IMR-90 (cell line): ENCODE data around the gene CEL. TPM values are rescaled to one million over a fixed set of nuclear protein-coding genes. Genes with fewer than 3 reads are reported as not detected.

Experiments
- ATAC-seq: fragments of 200-7000 bp; cut with Tn5 transposase; 2 replicates; pipeline ENCODE4 v1.9.1; 2020; ENCODE audit warnings: low read depth, mild to moderate bottlenecking, moderate library complexity
- BruUV-seq: library from RNA; stranded (reverse); fragments of 400-500 nt; replicated peaks from 2 replicates; lab custom pipeline; 2021; lab: Mats Ljungman, UMichigan
- CTCF ChIA-PET: fragments of 300-600 bp; formaldehyde crosslinking; extraction: SDS; loops from one replicate; lab custom pipeline; 2021; ENCODE audit warnings: antibody characterized with exemption; lab: Yijun Ruan, JAX
- POLR2A ChIA-PET: fragments of 300-600 bp; sonication (Branson Sonifier 250); formaldehyde crosslinking; loops from one replicate; lab custom pipeline; 2022; ENCODE audit warnings: antibody characterized with exemption; ENCODE audit not compliant: unreplicated experiment; lab: Charles Lee
- DNase-seq: peaks from one replicate; pipeline ENCODE4 v3.0.0; 2013
- H2AFZ ChIP-seq: replicated peaks from 2 replicates; pipeline ENCODE3; 2013; ENCODE audit warnings: low read length, mild to moderate bottlenecking; ENCODE audit not compliant: poor library complexity
- H2AK5ac ChIP-seq: 2 replicates; pipeline ENCODE4 v1.6.1; 2013; ENCODE audit warnings: low read depth, low read length, inconsistent platforms
- H2AK9ac ChIP-seq: replicated peaks from 2 replicates; pipeline ENCODE3; 2013; ENCODE audit warnings: mild to moderate bottlenecking, low read depth, low read length, moderate library complexity; ENCODE audit not compliant: poor library complexity
- H2BK120ac ChIP-seq: 2 replicates; pipeline ENCODE4 v1.6.1; 2013; ENCODE audit warnings: low read depth, low read length, inconsistent platforms
- H2BK15ac ChIP-seq: 3 replicates; pipeline ENCODE4 v1.6.1; 2013; ENCODE audit warnings: low read depth, low read length, inconsistent platforms
- H2BK20ac ChIP-seq: 2 replicates; pipeline ENCODE4 v1.6.1; 2013; ENCODE audit warnings: low read depth, mild to moderate bottlenecking, inconsistent platforms, low read length, moderate library complexity
- H2BK5ac ChIP-seq: 2 replicates; pipeline ENCODE4 v1.6.1; 2013; ENCODE audit warnings: mild to moderate bottlenecking, low read depth, low read length, inconsistent platforms; ENCODE audit not compliant: poor library complexity, severe bottlenecking
- H3K14ac ChIP-seq: replicated peaks from 2 replicates; pipeline ENCODE4 v1.6.1; 2013; ENCODE audit warnings: low read depth, low read length, inconsistent platforms
- H3K18ac ChIP-seq: 2 replicates; pipeline ENCODE4 v1.6.1; 2013; ENCODE audit warnings: low read depth, low read length, control low read depth
- H3K23ac ChIP-seq: 2 replicates; pipeline ENCODE4 v1.6.1; 2013; ENCODE audit warnings: low read depth, low read length, inconsistent platforms
- H3K27ac ChIP-seq: 2 replicates; pipeline ENCODE4 v1.5.1; 2013; ENCODE audit warnings: mild to moderate bottlenecking, control low read depth, low read length; ENCODE audit not compliant: insufficient read depth
- H3K27me3 ChIP-seq: 2 replicates; pipeline ENCODE4 v1.6.1; 2013; ENCODE audit warnings: low read length; ENCODE audit not compliant: control insufficient read depth, insufficient read depth
- H3K36me3 ChIP-seq: 2 replicates; pipeline ENCODE4 v1.6.1; 2013; ENCODE audit warnings: low read length, mixed read lengths; ENCODE audit not compliant: control insufficient read depth, insufficient read depth
- H3K4ac ChIP-seq: 2 replicates; pipeline ENCODE4 v1.6.1; 2013; ENCODE audit warnings: low read depth, low read length, inconsistent platforms
- H3K4me1 ChIP-seq: 2 replicates; pipeline ENCODE4 v1.6.1; 2013; ENCODE audit warnings: low read length, mixed read lengths; ENCODE audit not compliant: control insufficient read depth, insufficient read depth
- H3K4me2 ChIP-seq: 2 replicates; pipeline ENCODE4 v1.6.1; 2013; ENCODE audit warnings: low read depth, mild to moderate bottlenecking, control low read depth, low read length, moderate library complexity
- H3K4me3 ChIP-seq: 2 replicates; pipeline ENCODE4 v1.5.1; 2013; ENCODE audit warnings: low read depth, mild to moderate bottlenecking, control low read depth, low read length, moderate library complexity; ENCODE audit not compliant: insufficient read depth
- H3K56ac ChIP-seq: 2 replicates; pipeline ENCODE4 v1.6.1; 2013; ENCODE audit warnings: low read length, inconsistent platforms; ENCODE audit not compliant: insufficient read depth; ENCODE audit errors: extremely low read depth
- H3K79me1 ChIP-seq, 2 experiments: 2 replicates each; pipeline ENCODE4 v1.6.1; 2013; ENCODE audit warnings: low read length in 2 of 2, inconsistent platforms in 1 of 2, low read depth in 1 of 2
- H3K9ac ChIP-seq: 2 replicates; pipeline ENCODE4 v1.6.1; 2013; ENCODE audit warnings: low read depth, low read length, control low read depth
- H3K9me1 ChIP-seq: 2 replicates; pipeline ENCODE4 v1.6.1; 2013; ENCODE audit warnings: low read length, inconsistent platforms; ENCODE audit not compliant: insufficient read depth
- H3K9me3 ChIP-seq: 2 replicates; pipeline ENCODE4 v1.6.1; 2013; ENCODE audit warnings: low read length; ENCODE audit not compliant: control insufficient read depth, insufficient read depth
- H4K20me1 ChIP-seq: 2 replicates; pipeline ENCODE4 v1.6.1; 2013; ENCODE audit warnings: low read length, inconsistent platforms; ENCODE audit not compliant: insufficient read depth
- H4K5ac ChIP-seq: 2 replicates; pipeline ENCODE4 v1.6.1; 2013; ENCODE audit warnings: mild to moderate bottlenecking, low read depth, low read length, control low read depth
- H4K8ac ChIP-seq, 2 experiments: 2 replicates each; pipeline ENCODE4 v1.6.1; 2013; ENCODE audit warnings: low read depth in 2 of 2, low read length in 2 of 2, control low read depth in 1 of 2, inconsistent platforms in 1 of 2
- H4K91ac ChIP-seq: 2 replicates; pipeline ENCODE4 v1.6.1; 2013; ENCODE audit warnings: low read depth, low read length, inconsistent platforms; ENCODE audit not compliant: insufficient read depth
- BHLHE40 ChIP-seq: fragments of 150-350 bp; IDR thresholded peaks from 2 replicates; pipeline ENCODE4 v1.6.1; 2016; ENCODE audit warnings: mild to moderate bottlenecking, low read depth, low read length
- CEBPB ChIP-seq: IDR thresholded peaks from 2 replicates; pipeline ENCODE4 v1.6.1; 2012; ENCODE audit warnings: low read depth, low read length, improper control_type of control experiment
- CTCF ChIP-seq: conservative IDR thresholded peaks from 2 replicates; pipeline ENCODE4 v1.5.1; 2012; ENCODE audit warnings: mild to moderate bottlenecking, low read depth, low read length, improper control_type of control experiment
- ELK1 ChIP-seq: fragments of 150-350 bp; IDR thresholded peaks from 2 replicates; pipeline ENCODE4 v1.6.1; 2016; ENCODE audit warnings: low read depth, mild to moderate bottlenecking, low read length, moderate library complexity, borderline replicate concordance
- FOS ChIP-seq: fragments of 150-350 bp; IDR thresholded peaks from 2 replicates; pipeline ENCODE4 v1.6.1; 2016; ENCODE audit warnings: low read depth, low read length
- MAFK ChIP-seq: IDR thresholded peaks from 2 replicates; pipeline ENCODE4 v1.6.1; 2012; ENCODE audit warnings: low read depth, low read length, improper control_type of control experiment
- MXI1 ChIP-seq: IDR thresholded peaks from 2 replicates; pipeline ENCODE4 v1.6.1; 2012; ENCODE audit warnings: low read depth, mild to moderate bottlenecking, low read length, moderate library complexity, borderline replicate concordance
- POLR2A ChIP-seq: IDR thresholded peaks from 2 replicates; pipeline ENCODE4 v1.6.1; 2012; ENCODE audit warnings: mild to moderate bottlenecking, low read depth, low read length
- RAD21 ChIP-seq: IDR thresholded peaks from 2 replicates; pipeline ENCODE4 v1.6.1; 2012; ENCODE audit warnings: low read length, improper control_type of control experiment
- RCOR1 ChIP-seq: IDR thresholded peaks from 2 replicates; pipeline ENCODE4 v1.6.1; 2012; ENCODE audit warnings: mild to moderate bottlenecking, low read length, improper control_type of control experiment; ENCODE audit not compliant: insufficient replicate concordance
- RFX5 ChIP-seq: IDR thresholded peaks from 2 replicates; pipeline ENCODE4 v1.8.0; 2012; ENCODE audit warnings: low read depth, mild to moderate bottlenecking, low read length, moderate library complexity
- USF2 ChIP-seq: fragments of 150-350 bp; IDR thresholded peaks from 2 replicates; pipeline ENCODE4 v1.6.1; 2017; ENCODE audit warnings: mild to moderate bottlenecking, antibody characterized with exemption, low read length, low read depth
- whole genome bisulfite sequencing, 2 experiments: methylation state at CpG; one replicate each; pipeline versions ENCODE4 v1.1.5 to v1.1.7; 2013; ENCODE audit warnings: missing lambda C conversion rate in 2 of 2; ENCODE audit not compliant: insufficient read length in 1 of 2; ENCODE audit errors: extremely low coverage in 2 of 2; 5-methylcytosine and 5-hydroxymethylcytosine counted together
- dilution Hi-C: fragments of 300-500 bp; cut with HindIII; formaldehyde crosslinking; loops from one replicate; pipeline ENCODE4 v1.14.3; 2018; ENCODE audit warnings: low sequenced_read_pairs; ENCODE audit not compliant: unreplicated experiment
- in situ Hi-C: fragments of 300-500 bp; cut with MboI; formaldehyde crosslinking; loops from 3 replicates; pipeline ENCODE4 v1.14.3; 2019; ENCODE audit warnings: low sequenced_read_pairs, inconsistent platforms, mixed read lengths
- intact Hi-C: fragments of 100-400 bp; cut with micrococcal nuclease; formaldehyde crosslinking; loops from 2 replicates; pipeline ENCODE4 v1.10.0; 2022
- polyA plus RNA-seq, 3 experiments: library from polyadenylated mRNA; depleted of rRNA; stranded (reverse); fragments of >200 nt; gene quantifications; 2 replicates each; pipeline ENCODE4 v1.2.3, GENCODE V29; 2012; ENCODE audit warnings: low replicate concordance in 1 of 3
- total RNA-seq: library from RNA; depleted of rRNA; stranded (reverse); fragments of >200 nt; gene quantifications from 2 replicates; pipeline ENCODE4 v1.2.3, GENCODE V29; 2012

CEL gene
- total and polyA plus RNA-seq, 2 of the 4 experiments (the other 2 are of a cell fraction) = under 0.01 to 0.75 TPM

GRCh38 chr9:133067006-133067405, 5.2 kb downstream of the CEL start:
- BruUV-seq = no TSS peak
- Histone ChIP-seq H2AK5ac (no peak overlapping the region), H3K18ac (no peak overlapping the region), H2BK5ac (no peak overlapping the region), H3K56ac (no peak overlapping the region), H3K4me3 (no peak overlapping the region), H2BK20ac (no peak overlapping the region), H4K5ac (no peak overlapping the region), H2AFZ (no peak overlapping the region), H4K20me1 (no peaks in the 10 kb centered on the region; the same call in 1 of the 2 replicates), H2AK9ac (no peak overlapping the region), H2BK120ac (no peak overlapping the region), H3K23ac (no peak overlapping the region), H3K4me2 (no peak overlapping the region), H3K4ac (no peak overlapping the region), H3K9me1 (0 out of 2 replicates have a peak, but pooled peaks cover 3% of the 10 kb centered on the region), H3K9ac (no peak overlapping the region), H4K8ac (no peak overlapping the region), H3K9me3 (no peaks in the 10 kb centered on the region), H3K27me3 (no peaks in the 10 kb centered on the region), H3K36me3 (peaks cover 2% of the 10 kb centered on the region; the same call in 1 of the 2 replicates), H3K14ac (no peak overlapping the region), H3K4me1 (no peaks in the 10 kb centered on the region), H4K91ac (no peak overlapping the region), H3K27ac (no peak overlapping the region), H3K79me1 (no peaks in the 10 kb centered on the region), H2BK15ac (no peak overlapping the region)
- WGBS, 2 experiments = 90% methylated on average over 4 of the region's 11 CpGs; no CpG with 5 or more reads in 1 of the 2 experiments
- CTCF ChIA-PET = interaction anchor here (0.6 kb wide), 1 partner anchor 23 kb away, joined by 5 read pairs; no protein-coding TSS in a partner anchor
- intact Hi-C loops = no loop called here
- dilution Hi-C loops = no loop called here
- POLR2A ChIA-PET = no interaction called here
- in situ Hi-C loops = no loop called here
- no peak for DNase-seq
- TF ChIP-seq RCOR1 (no peak), RFX5 (no peak), CTCF (no peak), ELK1 (no peak), MXI1 (no peak), CEBPB (no peak), USF2 (no peak), POLR2A (no peak), BHLHE40 (no peak), FOS (no peak), RAD21 (no peak), MAFK (no peak)
- ATAC-seq = no peak
